Measurements from ENCODE around the gene ACSL3. TPM values are rescaled to one million over a fixed set of nuclear protein-coding genes. Genes with fewer than 3 reads are reported as not detected.

The ACSL3 gene
- total RNA-seq, 1 experiment from 2014 or later = 236 TPM

- peaks cover 3% of the 10 kb centered on the region for H3F3A ChIP-seq (ENCODE audit: low read length, unreplicated experiment)
- ChIA-PET CTCF (no interaction called here), POLR2A (ENCODE audit: unreplicated experiment) (interaction anchor here (0.5 to 0.6 kb wide), 2 partner anchors 106 to 186 kb away, joined by 3 to 10 read pairs; no protein-coding TSS in a partner anchor)
- H3K4me2 ChIP-seq (ENCODE audit: low read length) = no peak overlapping the region
- BruUV-seq (replicated peaks) = no TSS peak
- no peaks in the 10 kb centered on the region for H3K4me1 ChIP-seq (ENCODE audit: insufficient read depth, low read length)
- H3K27me3 ChIP-seq (ENCODE audit: low read length) = no peaks in the 10 kb centered on the region
- H2AFZ ChIP-seq (ENCODE audit: low read length) = no peak overlapping the region
- peaks cover 74% of the 10 kb centered on the region for H3K36me3 ChIP-seq (ENCODE audit: low read depth, low read length)
- H3K9me3 ChIP-seq (ENCODE audit: low read length) = no peaks in the 10 kb centered on the region
- H4K20me1 ChIP-seq (ENCODE audit: low read length) = no peaks in the 10 kb centered on the region
- DNase-seq (no peak), ATAC-seq (peak; percentile 11; the same call in 1 of the 2 replicates)
- intact Hi-C loops (cut with micrococcal nuclease) = no loop called here
- no peaks in the 10 kb centered on the region for H3K79me2 ChIP-seq (ENCODE audit: low read length)
- no peaks in the 10 kb centered on the region for H3K9me2 ChIP-seq (replicated peaks; ENCODE audit: low read length)
- H3K9ac ChIP-seq (ENCODE audit: low read length) = no peak overlapping the region
- TF ChIP-seq EZH2phosphoT487 (IDR thresholded peaks at IDR 0.05; ENCODE audit: borderline replicate concordance, low read length) (no peak), EZH2 (IDR thresholded peaks at IDR 0.05; ENCODE audit: low read length, unreplicated experiment) (no peak)
- TF ChIP-seq, protein P1, sequence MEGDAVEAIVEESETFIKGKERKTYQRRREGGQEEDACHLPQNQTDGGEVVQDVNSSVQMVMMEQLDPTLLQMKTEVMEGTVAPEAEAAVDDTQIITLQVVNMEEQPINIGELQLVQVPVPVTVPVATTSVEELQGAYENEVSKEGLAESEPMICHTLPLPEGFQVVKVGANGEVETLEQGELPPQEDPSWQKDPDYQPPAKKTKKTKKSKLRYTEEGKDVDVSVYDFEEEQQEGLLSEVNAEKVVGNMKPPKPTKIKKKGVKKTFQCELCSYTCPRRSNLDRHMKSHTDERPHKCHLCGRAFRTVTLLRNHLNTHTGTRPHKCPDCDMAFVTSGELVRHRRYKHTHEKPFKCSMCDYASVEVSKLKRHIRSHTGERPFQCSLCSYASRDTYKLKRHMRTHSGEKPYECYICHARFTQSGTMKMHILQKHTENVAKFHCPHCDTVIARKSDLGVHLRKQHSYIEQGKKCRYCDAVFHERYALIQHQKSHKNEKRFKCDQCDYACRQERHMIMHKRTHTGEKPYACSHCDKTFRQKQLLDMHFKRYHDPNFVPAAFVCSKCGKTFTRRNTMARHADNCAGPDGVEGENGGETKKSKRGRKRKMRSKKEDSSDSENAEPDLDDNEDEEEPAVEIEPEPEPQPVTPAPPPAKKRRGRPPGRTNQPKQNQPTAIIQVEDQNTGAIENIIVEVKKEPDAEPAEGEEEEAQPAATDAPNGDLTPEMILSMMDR (conservative IDR thresholded peaks at IDR 0.05; ENCODE audit: low read depth, low read length) = no peak
- H3K27ac ChIP-seq (ENCODE audit: low read length) = no peak overlapping the region
- no peak overlapping the region for H3K4me3 ChIP-seq (ENCODE audit: low read length)
Measured at GRCh38 chr2:222931659-222932058, 70.8 kb downstream of the ACSL3 start.

DNA sequence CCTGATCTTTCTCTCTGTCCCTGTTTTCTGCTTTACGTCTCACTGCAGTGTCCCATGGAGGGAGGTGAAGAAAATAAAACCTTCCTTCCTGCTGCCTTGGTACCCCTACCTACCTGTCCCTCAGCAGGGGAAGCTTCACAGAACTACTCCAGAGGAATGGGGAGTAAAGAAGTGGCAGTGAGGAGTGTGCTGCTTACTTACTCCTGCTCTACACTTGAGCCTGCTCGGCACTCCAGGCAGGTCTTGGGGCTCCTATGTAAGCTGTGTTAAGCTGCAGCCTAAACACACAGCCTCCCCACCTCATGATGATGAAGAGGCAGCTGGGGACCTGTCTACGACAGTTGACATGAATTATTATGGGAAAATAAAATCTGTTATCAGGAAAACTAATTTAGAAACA is 72.6 kb downstream of the ACSL3 start:
- ATAC-seq = no peak; the same call in 1 of the 2 replicates
- H3K27me3 ChIP-seq (ENCODE audit: low read length) = no peaks in the 10 kb centered on the region
- H3K36me3 ChIP-seq (ENCODE audit: low read depth, low read length) = peaks cover 73% of the 10 kb centered on the region

GRCh38 chr2:222935688-222936298 is 75.0 kb downstream of the ACSL3 start:
- H3K36me3 ChIP-seq (ENCODE audit: low read depth, low read length) = peaks cover 74% of the 10 kb centered on the region
- BruUV-seq (replicated peaks) = no TSS peak
- H2AFZ ChIP-seq (ENCODE audit: low read length) = no peak overlapping the region
- TF ChIP-seq EZH2phosphoT487 (IDR thresholded peaks at IDR 0.05; ENCODE audit: borderline replicate concordance, low read length) (no peak), EZH2 (IDR thresholded peaks at IDR 0.05; ENCODE audit: low read length, unreplicated experiment) (no peak)
- TF ChIP-seq, protein P1 (conservative IDR thresholded peaks at IDR 0.05; ENCODE audit: low read depth, low read length) = no peak
- CTCF ChIA-PET = no interaction called here
- no peak overlapping the region for H3K4me2 ChIP-seq (ENCODE audit: low read length)
- peaks cover 14% of the 10 kb centered on the region; the same call in 1 of the 2 replicates for H3K79me2 ChIP-seq (ENCODE audit: low read length)
- no peak for DNase-seq
- no peak for ATAC-seq
- intact Hi-C loops (cut with micrococcal nuclease) = no loop called here
- H3K4me3 ChIP-seq (ENCODE audit: low read length) = no peak overlapping the region
- peaks cover 17% of the 10 kb centered on the region for H4K20me1 ChIP-seq (ENCODE audit: low read length)
- no peaks in the 10 kb centered on the region for H3K4me1 ChIP-seq (ENCODE audit: insufficient read depth, low read length)
- H3K9me2 ChIP-seq (replicated peaks; ENCODE audit: low read length) = no peaks in the 10 kb centered on the region
- H3K9me3 ChIP-seq (ENCODE audit: low read length) = no peaks in the 10 kb centered on the region
- POLR2A ChIA-PET (ENCODE audit: unreplicated experiment) = no interaction called here
- no peak overlapping the region for H3K9ac ChIP-seq (ENCODE audit: low read length)
- H3F3A ChIP-seq (ENCODE audit: low read length, unreplicated experiment) = peaks cover 7% of the 10 kb centered on the region
- H3K27me3 ChIP-seq (ENCODE audit: low read length) = no peaks in the 10 kb centered on the region
- no peak overlapping the region for H3K27ac ChIP-seq (ENCODE audit: low read length)

More for the DNA sequence above, 72.6 kb downstream of the ACSL3 start:
- no peak for DNase-seq
- Histone ChIP-seq H3K9me3 (ENCODE audit: low read length) (no peaks in the 10 kb centered on the region), H3K79me2 (ENCODE audit: low read length) (no peaks in the 10 kb centered on the region), H3K9ac (ENCODE audit: low read length) (no peak overlapping the region), H3K4me2 (ENCODE audit: low read length) (no peak overlapping the region), H4K20me1 (ENCODE audit: low read length) (peaks cover 4% of the 10 kb centered on the region), H3F3A (ENCODE audit: low read length, unreplicated experiment) (peaks cover 10% of the 10 kb centered on the region), H3K4me3 (ENCODE audit: low read length) (no peak overlapping the region), H3K4me1 (ENCODE audit: insufficient read depth, low read length) (no peaks in the 10 kb centered on the region), H3K9me2 (replicated peaks; ENCODE audit: low read length) (no peaks in the 10 kb centered on the region), H3K27ac (ENCODE audit: low read length) (no peak overlapping the region), H2AFZ (ENCODE audit: low read length) (no peak overlapping the region)
- ChIA-PET CTCF (no interaction called here), POLR2A (ENCODE audit: unreplicated experiment) (no interaction called here)
- TF ChIP-seq EZH2phosphoT487 (IDR thresholded peaks at IDR 0.05; ENCODE audit: borderline replicate concordance, low read length) (no peak), EZH2 (IDR thresholded peaks at IDR 0.05; ENCODE audit: low read length, unreplicated experiment) (no peak)
- TF ChIP-seq, protein P1 (conservative IDR thresholded peaks at IDR 0.05; ENCODE audit: low read depth, low read length) = no peak
- intact Hi-C loops (cut with micrococcal nuclease) = no loop called here
- no TSS peak for BruUV-seq (replicated peaks)
